ENCODE data around the gene ADARB2.

The ADARB2 gene

DNA sequence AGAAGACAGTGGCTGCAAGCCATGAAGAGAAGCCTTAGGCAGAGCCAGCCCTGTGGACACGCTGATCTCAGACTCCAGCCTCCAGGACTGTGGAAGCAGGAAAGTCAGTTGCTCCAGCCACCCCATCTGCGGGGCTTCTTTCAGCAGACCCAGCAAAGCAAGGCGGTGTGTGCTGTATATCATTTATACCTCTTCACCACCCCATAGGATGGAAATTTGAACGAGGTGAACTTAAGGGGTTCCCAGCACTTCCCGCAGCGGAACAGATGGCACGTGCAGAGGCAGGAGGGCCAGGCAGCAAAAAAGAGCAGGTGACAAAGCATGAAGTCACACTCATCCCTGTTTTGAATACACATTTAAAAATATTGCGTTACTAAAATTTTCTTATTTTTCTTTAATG is 159.4 kb downstream of the ADARB2 start:
- Histone ChIP-seq H3K4me2 (ENCODE audit: low read length) (peak overlapping the region; percentile 66), H3K36me3 (ENCODE audit: control insufficient read depth, low read length) (no peaks in the 10 kb centered on the region), H3K9me2 (replicated peaks; ENCODE audit: control insufficient read depth, low read length) (no peaks in the 10 kb centered on the region), H3K27ac (ENCODE audit: low read depth, low read length) (peak overlapping the region; percentile 93), H3K4me1 (ENCODE audit: control insufficient read depth, low read length) (peaks cover 77% of the 10 kb centered on the region), H3K27me3 (ENCODE audit: control insufficient read depth, low read length) (no peaks in the 10 kb centered on the region), H3K4me3 (ENCODE audit: low read length) (peak overlapping the region; percentile 53), H3K79me2 (ENCODE audit: control insufficient read depth, low read length) (no peaks in the 10 kb centered on the region), H3K9me3 (ENCODE audit: control insufficient read depth, insufficient read depth, low read length) (no peaks in the 10 kb centered on the region), H3F3A (ENCODE audit: control insufficient read depth, insufficient read depth) (peaks cover 36% of the 10 kb centered on the region), H4K20me1 (ENCODE audit: control insufficient read depth, insufficient read depth, low read depth, low read length) (no peaks in the 10 kb centered on the region)
- TF ChIP-seq, protein P1, sequence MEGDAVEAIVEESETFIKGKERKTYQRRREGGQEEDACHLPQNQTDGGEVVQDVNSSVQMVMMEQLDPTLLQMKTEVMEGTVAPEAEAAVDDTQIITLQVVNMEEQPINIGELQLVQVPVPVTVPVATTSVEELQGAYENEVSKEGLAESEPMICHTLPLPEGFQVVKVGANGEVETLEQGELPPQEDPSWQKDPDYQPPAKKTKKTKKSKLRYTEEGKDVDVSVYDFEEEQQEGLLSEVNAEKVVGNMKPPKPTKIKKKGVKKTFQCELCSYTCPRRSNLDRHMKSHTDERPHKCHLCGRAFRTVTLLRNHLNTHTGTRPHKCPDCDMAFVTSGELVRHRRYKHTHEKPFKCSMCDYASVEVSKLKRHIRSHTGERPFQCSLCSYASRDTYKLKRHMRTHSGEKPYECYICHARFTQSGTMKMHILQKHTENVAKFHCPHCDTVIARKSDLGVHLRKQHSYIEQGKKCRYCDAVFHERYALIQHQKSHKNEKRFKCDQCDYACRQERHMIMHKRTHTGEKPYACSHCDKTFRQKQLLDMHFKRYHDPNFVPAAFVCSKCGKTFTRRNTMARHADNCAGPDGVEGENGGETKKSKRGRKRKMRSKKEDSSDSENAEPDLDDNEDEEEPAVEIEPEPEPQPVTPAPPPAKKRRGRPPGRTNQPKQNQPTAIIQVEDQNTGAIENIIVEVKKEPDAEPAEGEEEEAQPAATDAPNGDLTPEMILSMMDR (IDR thresholded peaks at IDR 0.05; ENCODE audit: low read depth, low read length, poor library complexity, severe bottlenecking), result no peak
- no peak for TF ChIP-seq EZH2phosphoT487 (IDR thresholded peaks at IDR 0.05; ENCODE audit: borderline replicate concordance, low read length)

DNA sequence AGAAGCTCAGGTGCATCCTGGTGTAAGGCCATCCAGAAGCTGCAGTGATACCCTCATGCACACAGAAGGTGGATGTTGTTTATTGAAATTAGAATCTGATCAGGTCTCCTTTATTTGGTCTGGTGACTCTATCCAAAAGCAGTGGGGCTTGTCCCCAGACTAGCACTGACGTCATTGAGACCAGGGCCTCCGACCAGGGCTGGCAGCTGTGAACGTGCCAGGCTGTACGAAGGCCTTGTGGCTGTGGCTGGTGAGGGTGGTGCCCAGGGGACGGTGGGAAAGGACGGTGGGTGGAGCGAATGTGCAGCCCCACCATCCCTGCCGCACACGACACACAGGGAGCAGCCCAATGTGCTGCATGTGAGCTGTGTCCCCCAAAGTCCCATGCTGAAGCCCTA is 160.0 kb downstream of the ADARB2 start:
- Histone ChIP-seq H3K9me3 (ENCODE audit: control insufficient read depth, insufficient read depth, low read length) (no peaks in the 10 kb centered on the region), H3K9me2 (replicated peaks; ENCODE audit: control insufficient read depth, low read length) (no peaks in the 10 kb centered on the region), H3K4me1 (ENCODE audit: control insufficient read depth, low read length) (peaks cover 83% of the 10 kb centered on the region), H3K4me3 (ENCODE audit: low read length) (peak overlapping the region; percentile 53), H3K27me3 (ENCODE audit: control insufficient read depth, low read length) (no peaks in the 10 kb centered on the region), H3K4me2 (ENCODE audit: low read length) (peak overlapping the region; percentile 66), H3K27ac (ENCODE audit: low read depth, low read length) (peak overlapping the region; percentile 93), H4K20me1 (ENCODE audit: control insufficient read depth, insufficient read depth, low read depth, low read length) (no peaks in the 10 kb centered on the region), H3K36me3 (ENCODE audit: control insufficient read depth, low read length) (no peaks in the 10 kb centered on the region), H3K79me2 (ENCODE audit: control insufficient read depth, low read length) (no peaks in the 10 kb centered on the region), H3F3A (ENCODE audit: control insufficient read depth, insufficient read depth) (peaks cover 36% of the 10 kb centered on the region)
- TF ChIP-seq, protein P1 (IDR thresholded peaks at IDR 0.05; ENCODE audit: low read depth, low read length, poor library complexity, severe bottlenecking), result no peak
- no peak for TF ChIP-seq EZH2phosphoT487 (IDR thresholded peaks at IDR 0.05; ENCODE audit: borderline replicate concordance, low read length)

DNA sequence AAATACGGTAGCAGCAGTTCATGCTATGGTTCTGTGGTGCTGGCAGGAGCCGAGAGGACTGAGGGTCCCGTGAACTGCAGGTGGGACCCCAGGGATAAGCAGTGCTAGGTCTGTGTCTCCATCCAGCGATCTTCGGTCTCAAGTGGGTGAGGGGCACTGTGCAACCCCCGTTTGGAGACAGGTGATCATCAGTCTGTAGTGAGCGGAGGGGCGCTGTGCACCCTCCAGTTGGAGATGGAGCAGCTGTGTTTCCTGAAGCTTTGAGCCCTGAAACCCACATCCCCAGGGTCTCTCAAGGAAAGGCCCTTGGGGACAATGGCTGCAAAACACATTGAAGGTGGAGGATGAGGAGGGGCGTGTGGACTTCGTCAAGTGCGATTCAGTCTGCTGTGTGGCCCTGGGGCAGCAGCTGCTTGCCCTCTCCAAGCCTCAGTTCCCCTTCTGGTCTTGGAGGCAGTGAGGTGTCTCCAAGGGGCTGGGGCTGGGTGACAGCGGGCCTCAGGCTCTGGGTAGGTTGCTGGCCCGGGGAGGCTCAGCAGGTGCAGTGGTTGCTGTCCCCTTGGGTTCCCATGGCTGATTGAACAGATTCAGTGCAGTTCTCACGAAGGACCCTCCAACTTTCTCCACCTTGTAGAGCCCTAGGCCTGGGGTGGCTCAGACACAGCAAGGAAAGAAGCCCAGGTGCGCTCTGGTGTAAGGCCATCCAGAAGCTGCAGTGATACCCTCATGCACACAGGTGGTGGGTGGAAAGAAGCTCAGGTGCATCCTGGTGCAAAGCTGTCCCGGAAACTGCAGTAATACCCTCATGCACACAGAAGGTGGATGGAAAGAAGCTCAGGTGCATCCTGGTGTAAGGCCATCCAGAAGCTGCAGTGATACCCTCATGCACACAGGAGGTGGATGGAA is 160.6 kb downstream of the ADARB2 start:
- Histone ChIP-seq H4K20me1 (ENCODE audit: control insufficient read depth, insufficient read depth, low read depth, low read length) (no peaks in the 10 kb centered on the region), H3K4me2 (ENCODE audit: low read length) (peak overlapping the region; percentile 66), H3F3A (ENCODE audit: control insufficient read depth, insufficient read depth) (peaks cover 36% of the 10 kb centered on the region), H3K27me3 (ENCODE audit: control insufficient read depth, low read length) (no peaks in the 10 kb centered on the region), H3K27ac (ENCODE audit: low read depth, low read length) (peak overlapping the region; percentile 93), H3K79me2 (ENCODE audit: control insufficient read depth, low read length) (no peaks in the 10 kb centered on the region), H3K9me3 (ENCODE audit: control insufficient read depth, insufficient read depth, low read length) (no peaks in the 10 kb centered on the region), H3K4me3 (ENCODE audit: low read length) (peak overlapping the region; percentile 53), H3K9me2 (replicated peaks; ENCODE audit: control insufficient read depth, low read length) (no peaks in the 10 kb centered on the region), H3K36me3 (ENCODE audit: control insufficient read depth, low read length) (no peaks in the 10 kb centered on the region), H3K4me1 (ENCODE audit: control insufficient read depth, low read length) (peaks cover 89% of the 10 kb centered on the region)
- no peak for TF ChIP-seq EZH2phosphoT487 (IDR thresholded peaks at IDR 0.05; ENCODE audit: borderline replicate concordance, low read length)
- TF ChIP-seq, protein P1 (IDR thresholded peaks at IDR 0.05; ENCODE audit: low read depth, low read length, poor library complexity, severe bottlenecking), result peak; percentile 55

Measured in DOHH2 (cell line).